T1000 (cell line): ENCODE data around the gene DPM3.
"Not testable (repeated sequence)": the region's sequence is repeated elsewhere in the genome, so short reads cannot be mapped to it uniquely, and the experiment has no call there.

Experiments
- DNase-seq: peaks from one replicate; lab custom pipeline; 2025; ENCODE audit warnings: mixed read lengths; lab: John Stamatoyannopoulos, UW

DPM3 gene

DNA sequence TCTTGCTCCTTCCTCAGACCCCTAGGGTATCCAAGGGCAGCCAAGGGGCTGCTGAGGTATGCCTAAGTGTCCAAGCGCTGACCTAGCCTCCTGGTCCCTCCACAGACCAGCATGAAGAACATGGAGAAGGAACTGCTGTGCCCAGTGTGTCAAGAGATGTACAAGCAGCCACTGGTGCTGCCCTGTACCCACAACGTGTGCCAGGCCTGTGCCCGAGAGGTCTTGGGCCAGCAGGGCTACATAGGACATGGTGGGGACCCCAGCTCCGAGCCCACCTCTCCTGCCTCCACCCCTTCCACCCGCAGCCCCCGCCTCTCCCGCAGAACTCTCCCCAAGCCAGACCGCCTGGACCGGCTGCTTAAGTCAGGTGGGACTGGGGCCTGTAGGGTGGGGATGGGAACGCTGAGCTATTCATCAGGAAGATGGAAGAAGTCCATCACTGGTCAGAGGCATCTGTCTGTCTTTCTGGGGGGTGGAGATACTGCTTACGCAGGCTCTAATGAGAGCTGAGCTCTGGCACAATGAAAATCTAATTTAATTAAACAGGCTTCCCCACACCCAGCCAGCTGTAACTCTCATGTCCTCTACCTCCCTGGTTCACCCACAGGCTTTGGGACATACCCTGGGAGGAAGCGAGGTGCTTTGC lies 35.1 kb upstream of the DPM3 start:
- DNase-seq: no peak

DNA sequence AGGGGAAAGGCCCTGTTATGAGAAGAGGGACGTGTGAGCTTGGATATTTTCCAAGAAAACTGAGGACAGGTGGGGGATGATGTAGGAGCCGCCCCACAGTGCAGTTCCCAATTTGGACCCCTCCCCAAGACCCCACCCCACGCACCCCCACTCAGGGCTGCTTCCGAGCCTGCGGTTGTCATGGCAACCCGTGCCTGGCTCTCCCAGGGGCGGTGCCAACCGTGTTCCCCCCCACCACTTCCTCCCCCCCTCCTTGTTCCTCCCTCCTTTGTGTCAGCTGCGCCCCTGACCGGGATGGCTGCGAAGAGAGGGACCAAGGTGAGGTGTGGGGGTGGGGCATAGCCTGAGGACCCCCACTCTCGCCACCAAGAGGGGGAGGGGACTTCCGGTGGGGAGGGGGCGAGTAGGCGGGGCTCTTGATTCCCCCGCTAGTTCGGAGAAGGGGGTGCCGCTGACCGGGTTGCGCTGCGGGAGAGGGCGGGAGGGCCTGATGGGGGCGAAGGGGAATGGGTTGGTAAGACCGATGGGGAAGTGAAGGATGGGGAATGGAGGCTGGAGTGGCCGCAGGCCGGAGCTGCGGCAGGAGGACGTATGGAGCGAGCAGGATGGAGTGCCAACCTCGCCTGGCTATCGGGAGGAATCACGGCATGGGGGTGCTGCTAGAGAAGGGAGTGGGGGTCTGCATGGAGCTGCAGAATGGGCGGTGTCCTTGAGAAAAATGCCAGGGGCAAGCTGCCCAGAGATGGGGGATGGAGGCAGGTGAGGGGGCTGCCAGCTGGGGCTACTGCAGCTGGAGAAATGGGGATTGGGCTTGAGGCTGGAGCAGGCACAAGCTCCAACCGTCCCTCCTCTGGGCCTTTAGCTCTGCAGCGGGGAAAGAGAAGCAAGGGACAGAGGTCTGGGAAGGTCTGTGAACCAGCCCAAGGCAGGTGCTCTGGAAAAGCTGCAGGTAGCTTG lies 34.3 kb upstream of the DPM3 start:
- DNase-seq: no peak

DNA sequence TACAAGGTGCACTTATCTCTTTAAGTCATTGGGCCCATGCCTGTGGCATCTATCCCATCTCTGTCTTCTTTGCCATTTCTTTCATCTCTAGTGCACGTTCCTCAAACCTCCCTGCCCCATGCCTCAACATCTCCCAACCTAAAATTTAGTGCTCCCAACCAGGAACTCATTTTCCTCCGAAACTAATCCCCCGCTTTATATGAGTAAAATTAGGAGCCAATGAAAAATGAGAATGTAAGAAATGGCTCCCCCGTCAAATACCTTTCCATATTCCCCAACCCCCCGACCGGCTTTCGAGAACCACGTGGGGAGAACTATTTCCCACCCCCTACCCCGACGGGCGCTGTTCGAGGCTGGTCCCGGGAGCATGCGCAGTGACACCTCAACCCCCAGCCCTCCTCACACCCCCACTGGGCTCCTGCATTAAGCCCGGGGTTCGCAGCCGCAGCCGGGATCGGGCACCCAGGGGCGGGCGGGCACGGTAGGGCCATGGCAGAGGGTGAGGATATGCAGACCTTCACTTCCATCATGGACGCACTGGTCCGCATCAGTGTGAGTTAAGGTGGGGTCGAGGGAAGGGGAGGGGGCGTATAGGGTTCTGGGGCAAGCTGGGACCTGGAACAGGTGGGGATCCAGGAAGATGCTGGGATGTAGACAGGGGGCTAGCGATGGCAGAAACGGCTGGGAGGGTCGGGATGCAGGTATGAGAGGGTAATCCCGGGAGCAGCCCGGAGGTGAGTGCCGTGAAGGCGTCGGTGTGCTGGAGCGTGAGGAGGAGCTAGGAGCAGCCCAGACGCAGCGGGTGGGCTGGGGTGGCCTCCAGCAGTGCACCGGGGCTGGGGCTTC lies 33.4 kb upstream of the DPM3 start, which contains the start of gene TRIM46:
Gene TRIM46 (plus strand): TSS at position 372 of the 846 bp plus-strand sequence. CDS start 118 bp downstream, at position 490.
- no peak for DNase-seq

DNA sequence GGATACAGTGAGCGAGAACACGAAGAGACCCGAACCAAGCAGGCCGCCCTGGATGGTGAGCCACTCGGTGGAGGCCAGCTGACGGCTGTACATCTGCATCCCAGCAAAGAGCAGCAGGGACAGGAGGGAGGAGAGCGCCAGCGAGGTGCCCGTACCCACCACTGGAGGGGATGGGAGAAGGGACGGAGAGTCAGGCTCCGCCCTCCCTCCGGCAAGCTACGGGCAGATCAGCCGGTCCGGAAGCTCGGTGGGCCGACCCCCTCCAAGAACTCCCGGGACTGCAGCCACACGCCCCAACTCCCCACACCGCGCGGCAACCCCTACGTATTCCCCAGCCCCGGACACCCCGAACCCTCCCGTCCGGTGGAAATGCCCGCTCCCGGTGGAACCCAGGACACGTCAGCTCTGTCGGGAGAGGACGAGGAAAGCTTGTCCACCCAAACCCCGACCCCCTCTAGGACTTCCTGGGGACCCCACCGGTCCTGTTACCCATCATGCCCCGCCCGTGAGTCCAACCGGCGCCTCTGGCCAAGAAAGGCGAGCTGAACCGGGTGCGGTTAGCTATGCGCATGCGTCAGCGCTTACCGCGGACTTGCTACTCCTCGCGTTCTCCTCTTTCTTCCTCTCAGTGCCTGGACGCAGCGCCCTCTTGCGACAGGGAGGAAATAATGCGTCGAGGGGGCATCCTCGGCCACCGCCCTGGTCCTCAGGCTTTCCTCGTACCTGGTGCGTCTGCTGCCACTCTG lies 32.6 kb upstream of the DPM3 start, which contains the start of gene KRTCAP2:
Gene KRTCAP2 (minus strand): TSS at position 573 of the 746 bp plus-strand sequence. CDS start 80 bp downstream, at position 493.
- peak; percentile 90 for DNase-seq

DNA sequence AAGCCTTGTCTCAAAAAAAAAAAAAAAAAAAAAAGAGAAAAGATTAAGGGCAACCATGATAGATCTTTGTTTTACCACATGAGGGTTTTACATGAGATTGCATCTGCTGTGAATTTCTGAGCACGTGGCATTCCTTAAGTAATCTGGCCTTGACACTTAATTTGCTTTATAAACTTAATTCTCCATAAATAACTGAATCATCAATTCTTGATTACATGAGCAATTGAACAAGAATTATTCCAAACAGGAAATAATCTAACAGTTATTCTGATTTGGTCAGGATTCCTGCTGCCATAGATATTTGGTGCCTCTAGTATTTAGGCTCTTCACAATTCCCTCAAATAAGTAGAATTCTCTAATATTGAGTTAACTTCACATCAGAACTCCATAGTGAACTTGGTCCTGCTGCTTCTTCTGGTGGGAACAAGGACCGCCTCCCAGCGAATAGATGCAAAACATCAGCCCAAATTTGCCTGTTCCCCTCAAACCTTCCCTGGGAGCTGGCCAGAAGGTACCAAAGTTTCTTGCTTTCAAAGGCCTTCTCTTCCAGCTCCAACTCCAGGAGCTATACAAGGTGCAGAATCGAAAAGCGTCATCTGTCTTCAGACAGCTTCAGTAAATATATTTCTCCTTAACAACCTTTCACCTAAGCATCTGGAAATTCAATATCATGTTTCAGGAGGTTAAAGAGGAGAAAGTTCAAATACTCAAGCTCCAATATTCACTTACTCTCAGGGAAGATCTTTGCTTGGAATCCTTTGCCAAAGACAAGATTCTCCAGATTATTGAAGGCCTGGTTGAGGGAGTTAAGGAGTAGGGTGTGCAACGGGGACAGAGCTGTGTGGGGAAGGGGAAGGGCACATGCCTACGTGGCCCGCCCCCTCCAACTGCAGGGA lies 31.8 kb upstream of the DPM3 start:
- no peak for DNase-seq

DNA sequence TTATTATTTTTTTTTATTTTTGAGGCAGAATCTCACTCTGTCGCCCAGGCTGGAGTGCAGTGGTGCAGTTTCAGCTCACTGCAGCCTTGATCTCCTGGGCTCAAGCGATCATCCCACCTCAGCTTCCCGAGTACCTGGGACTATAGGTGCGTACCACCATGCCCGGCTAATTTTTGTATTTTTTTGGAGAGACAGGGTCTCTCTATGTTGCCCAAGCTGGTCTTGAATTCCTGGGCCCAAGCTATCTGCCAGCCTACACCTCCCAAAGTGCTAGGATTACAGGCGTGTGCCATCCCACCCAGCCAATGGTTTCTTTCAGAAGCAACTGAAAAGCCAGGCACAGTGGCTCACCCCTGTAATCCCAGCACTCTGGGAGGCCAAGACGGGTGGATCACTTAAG lies 30.5 kb upstream of the DPM3 start:
- DNase-seq: no peak

DNA sequence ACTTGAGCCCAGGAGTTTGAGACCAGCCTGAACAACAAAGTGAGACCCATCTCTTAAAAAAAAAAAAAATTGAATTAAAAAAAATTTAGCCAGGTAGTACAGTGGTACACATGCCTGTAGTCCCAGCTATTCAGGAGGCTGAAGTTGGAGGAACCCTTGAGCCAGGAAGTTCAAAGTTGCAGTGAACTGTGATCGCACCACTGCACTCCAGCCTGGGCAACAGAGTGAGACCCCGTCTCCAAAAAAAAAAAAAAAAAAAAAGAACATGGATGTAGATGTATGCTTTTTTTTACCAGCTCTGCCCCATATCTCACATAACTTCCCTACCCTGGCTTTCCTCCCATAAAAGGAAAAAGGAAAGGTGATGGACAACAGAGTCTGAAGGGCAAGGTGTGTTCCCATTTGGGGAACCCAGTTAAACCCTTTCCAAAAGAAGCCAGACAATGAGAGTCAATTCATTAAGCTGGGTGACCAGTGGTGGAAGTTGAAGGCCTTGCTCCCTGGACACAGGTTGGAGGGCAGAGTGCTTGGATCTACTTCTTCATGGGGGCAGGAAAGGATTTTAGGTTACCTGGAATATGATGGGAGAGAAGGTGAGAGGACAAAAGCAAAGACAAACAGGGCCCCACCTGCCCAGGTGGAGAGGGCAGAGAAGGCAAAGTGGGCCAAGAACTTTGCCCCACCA lies 29.9 kb upstream of the DPM3 start:
- DNase-seq: no peak

DNA sequence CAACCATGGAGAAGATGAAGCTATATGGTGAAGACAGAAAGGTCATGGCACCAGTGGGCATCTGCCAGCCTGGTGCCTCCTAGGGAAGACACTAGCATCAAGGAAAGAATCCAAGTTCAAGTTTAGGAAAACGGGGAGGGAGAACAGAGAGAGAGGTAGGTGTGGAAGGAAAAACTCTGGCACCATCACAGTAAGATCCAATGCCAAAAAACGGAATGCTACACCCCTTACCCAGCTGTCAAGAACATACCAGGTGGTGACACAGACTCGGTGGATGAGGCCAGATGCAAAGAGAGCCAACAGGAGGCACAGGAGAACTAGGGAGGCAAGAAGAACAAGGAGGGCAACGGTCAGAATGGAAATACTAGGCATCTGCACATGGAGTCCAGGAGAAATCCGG lies 29.2 kb upstream of the DPM3 start:
- DNase-seq: no peak

DNA sequence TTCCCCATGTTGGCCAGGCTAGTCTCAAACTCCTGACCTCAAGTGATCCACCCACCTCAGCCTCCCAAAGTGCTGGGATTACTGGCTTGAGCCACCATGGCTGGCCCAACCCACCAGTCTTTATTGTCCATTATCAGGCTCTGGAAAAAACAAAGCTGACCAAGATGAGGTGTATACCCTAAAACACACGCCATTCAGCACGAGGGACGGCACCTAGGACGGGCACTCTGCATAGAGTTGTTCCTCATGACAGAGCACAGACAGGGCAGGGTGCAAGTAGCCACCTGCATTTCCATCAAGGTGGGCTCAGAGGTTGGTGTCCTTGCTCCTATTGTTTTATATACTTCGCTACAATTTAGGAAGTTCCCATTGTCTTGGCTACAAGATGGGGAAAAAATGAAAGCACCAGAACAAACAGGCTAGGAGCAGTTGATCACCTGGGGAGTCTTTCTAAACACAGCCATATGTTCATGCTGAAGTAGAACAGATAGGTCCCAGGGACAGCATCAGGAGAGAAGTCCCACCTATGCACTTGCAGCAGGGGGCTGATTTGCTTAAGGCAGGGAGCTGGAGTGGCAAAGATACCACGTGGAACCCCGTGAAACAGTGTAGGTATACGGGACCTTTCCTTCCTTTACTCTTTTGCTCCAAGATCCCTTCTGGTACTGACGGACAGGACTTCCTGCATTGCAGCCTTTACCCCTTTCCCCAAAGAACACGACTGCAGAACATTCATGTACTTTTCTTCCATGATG lies 28.3 kb upstream of the DPM3 start:
- no peak for DNase-seq

DNA sequence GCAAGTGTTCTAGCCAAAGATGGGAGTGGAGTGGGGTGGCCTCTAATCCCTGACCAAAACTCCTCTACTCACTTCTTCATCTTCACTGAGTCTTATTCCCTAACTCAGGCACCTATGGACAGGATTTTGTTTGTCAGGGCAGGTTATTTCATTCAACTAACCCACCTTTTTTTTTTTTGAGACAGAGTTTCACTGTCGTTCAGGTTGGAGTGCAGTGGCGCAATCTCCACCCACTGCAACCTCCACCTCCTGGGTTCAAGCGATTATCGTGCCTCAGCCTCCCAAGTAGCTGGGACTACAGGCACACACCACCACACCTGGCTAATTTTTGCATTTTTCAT lies 27.7 kb upstream of the DPM3 start:
- DNase-seq: not testable (repeated sequence)

DNA sequence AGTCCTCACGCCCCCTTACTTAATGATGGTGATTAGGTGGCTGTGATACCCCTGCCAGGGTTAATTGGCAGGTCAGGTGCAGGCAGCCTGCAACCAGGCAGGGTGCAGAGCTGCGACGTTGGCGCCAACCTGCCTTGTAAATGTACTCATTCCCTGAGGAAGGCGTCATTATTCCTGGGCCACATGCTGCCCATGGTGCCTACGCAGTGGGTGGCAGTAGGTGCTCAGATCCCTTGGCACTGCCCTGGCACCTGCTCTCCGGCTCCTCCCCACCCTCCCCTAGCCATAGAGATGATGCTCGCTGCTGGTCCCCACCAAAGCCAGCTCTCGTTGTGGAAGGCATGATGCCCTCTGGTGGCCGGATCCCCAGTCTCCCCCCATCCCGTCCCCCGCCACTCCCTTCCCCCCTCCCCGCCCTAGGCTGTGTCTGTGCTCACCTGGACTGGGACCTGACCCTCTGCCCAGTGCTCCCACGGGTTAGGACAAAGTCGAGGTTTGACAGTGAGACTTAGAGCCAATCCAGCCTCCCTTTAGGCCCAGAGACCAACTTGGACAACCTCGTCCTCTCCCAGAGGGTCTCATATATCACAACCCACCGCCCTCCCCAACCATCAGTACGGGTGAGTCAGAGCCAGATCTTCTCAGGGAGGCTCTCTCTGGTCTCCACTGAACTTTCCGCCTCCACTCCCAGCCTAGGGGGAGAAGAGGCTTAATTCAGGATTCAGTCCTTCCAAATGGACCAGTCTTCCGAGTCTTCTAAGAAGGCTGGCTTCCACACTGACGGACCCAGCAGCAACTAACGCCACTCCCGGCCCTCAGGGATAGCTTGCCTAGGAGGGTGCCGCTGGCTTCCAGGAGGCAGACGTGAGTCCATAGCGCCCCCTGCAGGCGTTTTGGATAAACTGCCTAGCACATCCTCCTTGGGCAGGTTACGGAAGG lies 27.1 kb upstream of the DPM3 start:
- DNase-seq: peak; percentile 47

DNA sequence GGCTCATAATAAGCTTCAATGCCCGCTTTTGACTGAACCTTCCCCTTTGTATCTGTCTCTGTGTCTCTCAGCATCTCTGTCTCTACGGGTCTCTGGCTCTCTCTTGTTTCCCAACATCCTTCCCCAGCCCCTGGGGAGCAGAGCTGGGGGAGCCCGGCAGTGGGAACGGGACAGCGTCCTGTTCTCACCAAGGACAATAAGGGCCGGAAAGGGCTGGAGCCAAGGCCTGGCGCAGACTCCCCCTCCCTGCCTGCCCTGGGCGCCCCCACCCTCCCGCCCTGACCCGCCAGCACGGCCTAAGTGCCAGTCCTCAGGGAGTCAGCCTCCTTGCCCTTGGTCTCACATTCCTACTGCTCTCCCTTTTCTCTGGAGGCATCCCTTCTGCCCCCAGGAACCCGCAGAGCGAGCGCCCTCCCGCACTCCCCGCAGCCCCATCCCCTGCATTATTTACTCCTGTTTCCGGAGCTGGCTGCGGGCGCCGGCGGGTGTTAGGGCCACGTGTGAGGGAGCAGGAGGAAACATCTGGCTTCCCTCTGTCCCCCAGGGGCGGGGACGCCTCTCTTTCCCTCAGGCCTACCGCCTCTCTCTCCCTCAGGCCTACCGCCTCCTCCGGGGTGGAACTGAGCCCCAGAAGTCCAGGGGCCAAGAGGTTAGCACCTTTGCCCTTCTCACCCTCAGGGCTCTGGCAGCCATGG lies 26.3 kb upstream of the DPM3 start:
- DNase-seq: no peak

DNA sequence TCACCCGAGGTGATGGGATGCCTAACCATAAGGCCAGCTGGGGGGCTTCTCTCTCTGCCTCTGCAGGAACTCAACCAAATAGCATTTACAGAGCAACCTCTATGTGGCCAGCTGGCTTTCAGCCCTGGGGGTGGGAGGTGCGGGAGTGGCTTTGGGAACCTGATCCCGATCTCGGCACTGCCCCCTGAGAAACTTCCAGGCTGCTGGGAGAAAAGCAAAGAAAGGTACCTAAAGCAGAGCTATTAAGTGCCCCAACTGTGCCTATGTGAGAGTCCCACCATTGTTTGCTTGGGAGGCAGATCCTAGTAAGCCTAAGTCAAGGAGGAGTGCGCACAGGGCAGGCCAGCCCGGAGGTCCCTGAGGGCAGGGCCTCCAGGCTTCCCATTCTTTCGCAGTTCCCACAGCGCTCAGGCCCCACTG lies 25.7 kb upstream of the DPM3 start:
- DNase-seq: no peak

DNA sequence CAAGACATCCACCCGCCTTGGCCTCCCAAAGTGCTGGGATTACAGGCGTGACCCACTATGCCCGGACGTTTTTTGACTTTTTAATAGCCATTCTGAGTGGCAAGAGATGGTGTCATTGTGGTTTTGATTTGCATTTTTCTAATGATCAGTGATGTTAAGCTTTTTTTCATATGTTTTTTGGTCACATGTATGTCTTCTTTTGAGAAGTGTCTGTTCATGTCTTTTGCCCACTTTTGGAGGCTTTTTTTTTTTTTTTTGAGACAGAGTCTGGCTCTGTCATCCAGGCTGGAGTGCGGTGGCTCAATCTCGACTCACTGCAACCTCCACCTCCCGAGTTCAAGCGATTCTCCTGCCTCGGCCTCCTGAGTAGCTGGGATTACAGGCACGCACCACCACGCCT lies 24.3 kb upstream of the DPM3 start:
- DNase-seq: not testable (repeated sequence)

DNA sequence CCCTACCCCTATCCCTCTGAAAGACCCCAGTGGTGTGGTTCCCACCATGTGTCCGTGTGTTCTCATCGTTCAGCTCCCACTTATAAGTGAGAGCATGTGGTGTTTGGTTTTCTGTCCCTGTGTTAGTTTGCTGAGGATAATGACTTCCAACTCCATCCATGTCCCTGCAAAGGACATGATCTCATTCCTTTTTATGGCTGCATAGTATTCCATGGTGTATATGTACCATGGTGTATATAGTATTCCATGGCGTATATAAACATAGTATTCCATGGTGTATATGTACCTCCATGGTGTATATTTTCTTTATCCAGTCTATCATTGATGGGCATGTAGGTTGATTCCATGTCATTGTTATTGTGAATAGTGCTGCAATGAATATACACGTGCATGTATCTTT lies 23.5 kb upstream of the DPM3 start:
- not testable (repeated sequence) for DNase-seq

DNA sequence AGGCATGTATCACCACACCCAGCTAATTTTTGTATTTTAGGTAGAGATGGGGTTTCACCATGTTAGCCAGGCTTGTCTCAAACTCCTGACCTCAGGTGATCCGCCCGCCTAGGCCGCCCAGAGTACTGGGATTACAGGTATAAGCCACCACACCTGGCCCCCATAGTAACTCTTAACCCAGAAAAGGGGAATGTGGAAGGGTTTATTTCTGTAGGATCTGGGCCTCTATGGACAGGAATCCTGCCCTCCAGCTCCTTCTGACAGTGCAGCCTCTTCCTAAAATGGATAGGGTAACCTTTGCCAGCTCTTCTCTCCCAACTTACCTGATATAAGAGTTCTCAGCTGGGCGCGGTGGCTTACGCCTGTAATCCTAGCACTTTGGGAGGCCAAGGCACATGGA lies 22.3 kb upstream of the DPM3 start:
- DNase-seq: not testable (repeated sequence)

DNA sequence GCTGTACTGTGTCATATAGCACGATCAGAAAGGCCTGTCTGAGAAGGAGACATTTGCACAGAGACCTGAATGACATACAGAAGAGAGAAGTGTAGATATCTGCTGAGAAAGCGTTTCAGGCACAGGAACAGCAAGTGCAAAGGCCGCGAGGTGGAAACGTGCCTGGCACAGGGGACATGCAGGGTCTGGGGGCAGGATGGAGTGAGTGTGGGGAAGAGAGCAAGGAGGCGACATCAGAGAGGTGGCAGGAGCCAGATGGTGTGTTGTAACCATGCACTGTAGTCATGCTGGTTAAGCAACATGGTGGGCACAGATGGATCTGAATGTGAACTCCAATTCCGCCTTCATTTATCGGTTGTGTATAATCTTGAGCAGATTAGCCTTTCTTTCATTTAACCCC lies 19.8 kb upstream of the DPM3 start:
- DNase-seq: no peak
